Natural killer cell (primary cell): ENCODE results near the gene SYNM. TPM values are rescaled to one million over a fixed set of nuclear protein-coding genes. Genes with fewer than 3 reads are reported as not detected.
A peak's percentile ranks its signal among the peaks of the same experiment; 100 is the strongest.

Source experiments
- ATAC-seq, 3 donors: fragments of 150-1000 bp in 2 of 3; fragments of 200-7000 bp in 1 of 3; cut with Tn5 transposase; 1 replicate in 1 of 3; 2 replicates in 2 of 3; pipeline ENCODE4 v1.10.0; 2021; ENCODE audit warnings: mild to moderate bottlenecking in 2 of 3, moderate library complexity in 2 of 3
- DNase-seq, 2 donors: peaks; one replicate each; pipeline versions ENCODE4 v3.0.0 to v3.0.0-alpha.2; 2013 to 2021; ENCODE audit warnings: mixed read lengths in 1 of 2
- H3K27ac ChIP-seq: one replicate; pipeline ENCODE4 v1.5.1; 2013; ENCODE audit warnings: mild to moderate bottlenecking, low read length
- H3K27me3 ChIP-seq: one replicate; pipeline ENCODE4 v1.6.1; 2013; ENCODE audit warnings: low read length; ENCODE audit not compliant: control insufficient read depth, insufficient read depth
- H3K36me3 ChIP-seq: one replicate; pipeline ENCODE4 v1.6.1; 2013; ENCODE audit warnings: low read length; ENCODE audit not compliant: control insufficient read depth, insufficient read depth
- H3K4me1 ChIP-seq: one replicate; pipeline ENCODE4 v1.6.1; 2013; ENCODE audit warnings: low read length; ENCODE audit not compliant: control insufficient read depth, insufficient read depth
- H3K4me3 ChIP-seq: one replicate; pipeline ENCODE4 v1.5.1; 2013; ENCODE audit warnings: low read length
- H3K9me3 ChIP-seq: one replicate; pipeline ENCODE4 v1.6.1; 2013; ENCODE audit warnings: low read length; ENCODE audit not compliant: control insufficient read depth, insufficient read depth
- H3K27ac Mint-ChIP-seq, 2 donors: one replicate each; pipeline ENCODE4 v1.8.0; 2022; ENCODE audit warnings: mild to moderate bottlenecking in 2 of 2, mixed read lengths in 2 of 2, moderate library complexity in 1 of 2
- H3K27me3 Mint-ChIP-seq, 2 donors: one replicate each; pipeline ENCODE4 v1.8.0; 2022; ENCODE audit warnings: low read depth in 2 of 2, mixed read lengths in 2 of 2
- H3K36me3 Mint-ChIP-seq: one replicate; pipeline ENCODE4 v1.8.0; 2022; ENCODE audit warnings: mixed read lengths
- H3K4me1 Mint-ChIP-seq, 2 donors: one replicate each; pipeline ENCODE4 v1.8.0; 2022; ENCODE audit warnings: mixed read lengths in 2 of 2
- H3K4me3 Mint-ChIP-seq: one replicate; pipeline ENCODE4 v1.8.0; 2022; ENCODE audit warnings: mild to moderate bottlenecking, moderate library complexity, mixed read lengths
- H3K9me3 Mint-ChIP-seq, 2 donors: one replicate each; pipeline ENCODE4 v1.8.0; 2022; ENCODE audit warnings: mixed read lengths in 2 of 2
- CTCF ChIP-seq: fragments of 200-600 bp; IDR thresholded peaks from one replicate; pipeline ENCODE4 v1.8.0; 2022; ENCODE audit warnings: antibody characterized with exemption
- WGBS: methylation state at CpG from one replicate; pipeline ENCODE4 v1.1.7; 2013; ENCODE audit warnings: missing lambda C conversion rate; ENCODE audit not compliant: insufficient coverage; 5-methylcytosine and 5-hydroxymethylcytosine counted together
- intact Hi-C: fragments of 100-400 bp; cut with micrococcal nuclease; formaldehyde crosslinking; loops from one replicate; pipeline ENCODE4 v1.14.2; 2022
- total RNA-seq, 4 donors: library from RNA; stranded (reverse); fragments of 120-200 nt in 1 of 4; gene quantifications; one replicate each; pipeline versions ENCODE4 v1.2.3 to v1.2.4, GENCODE V29; 2013 to 2022

SYNM gene
- total RNA-seq, 3 donors from 2014 or later (not counting 1 experiment from before 2014, with no cell fraction given), result 0.11 to 0.48 (median 0.42) TPM

GRCh38 chr15:99106417-99107220, 1.7 kb downstream of the SYNM start:
- H3K27me3 ChIP-seq, result peaks cover 8% of the 10 kb centered on the region
- WGBS, result 61% methylated on average over 15 of the region's 15 CpGs
- no peak overlapping the region for H3K4me3 ChIP-seq
- TF ChIP-seq CTCF, result no peak
- Mint-ChIP-seq H3K4me1 (peaks cover 0 to 12% of the 10 kb centered on the region in 2 donors), H3K36me3 (no peaks in the 10 kb centered on the region), H3K9me3 (no peaks in the 10 kb centered on the region), H3K4me3 (peak overlapping the region; percentile 45), H3K27me3 (peaks cover 27 to 33% of the 10 kb centered on the region in 2 donors), H3K27ac (no peak overlapping the region)
- peaks cover 11% of the 10 kb centered on the region for H3K4me1 ChIP-seq
- no peaks in the 10 kb centered on the region for H3K36me3 ChIP-seq
- H3K9me3 ChIP-seq, result no peaks in the 10 kb centered on the region
- peak in 1 of 3 donors; percentile 18 for ATAC-seq
- DNase-seq, result peak in 1 of 2 donors; percentile 72
- intact Hi-C loops, result no loop called here
- H3K27ac ChIP-seq, result no peak overlapping the region

- H3K27ac ChIP-seq, result no peak overlapping the region
- H3K4me3 ChIP-seq, result no peak overlapping the region
- TF ChIP-seq CTCF, result no peak
- no peaks in the 10 kb centered on the region for H3K36me3 ChIP-seq
- no peak overlapping the region for H3K4me3 Mint-ChIP-seq
- H3K9me3 Mint-ChIP-seq, result no peaks in the 10 kb centered on the region
- H3K27ac Mint-ChIP-seq, result no peak overlapping the region
- H3K4me1 ChIP-seq, result peaks cover 11% of the 10 kb centered on the region
- H3K36me3 Mint-ChIP-seq, result no peaks in the 10 kb centered on the region
- peaks cover 4% of the 10 kb centered on the region for H3K27me3 ChIP-seq
- peaks cover 13% of the 10 kb centered on the region in 2 donors for H3K27me3 Mint-ChIP-seq
- ATAC-seq, result no peak
- intact Hi-C loops, result no loop called here
- no peak for DNase-seq
- H3K4me1 Mint-ChIP-seq, result peaks cover 0 to 12% of the 10 kb centered on the region in 2 donors
- WGBS, result 95% methylated on average over 5 of the region's 5 CpGs
- H3K9me3 ChIP-seq, result no peaks in the 10 kb centered on the region
These were observed 4.1 kb downstream of the SYNM start for GRCh38 chr15:99108993-99109392.

GRCh38 chr15:99109555-99110021, 4.7 kb downstream of the SYNM start:
- Mint-ChIP-seq H3K36me3 (no peaks in the 10 kb centered on the region), H3K4me1 (peaks cover 0 to 12% of the 10 kb centered on the region in 2 donors), H3K27me3 (peaks cover 13% of the 10 kb centered on the region in 2 donors), H3K4me3 (no peak overlapping the region), H3K9me3 (no peaks in the 10 kb centered on the region), H3K27ac (no peak overlapping the region)
- 74% methylated on average over 10 of the region's 10 CpGs for WGBS
- Histone ChIP-seq H3K36me3 (no peaks in the 10 kb centered on the region), H3K27me3 (peaks cover 4% of the 10 kb centered on the region), H3K4me1 (peaks cover 11% of the 10 kb centered on the region), H3K4me3 (no peak overlapping the region), H3K9me3 (no peaks in the 10 kb centered on the region), H3K27ac (no peak overlapping the region)
- DNase-seq, result no peak
- TF ChIP-seq CTCF, result no peak
- ATAC-seq, result no peak
- intact Hi-C loops, result no loop called here
